ENCODE results near the gene OSTM1. TPM values are rescaled to one million over a fixed set of nuclear protein-coding genes. Genes with fewer than 3 reads are reported as not detected.
A peak's percentile ranks its signal among the peaks of the same experiment; 100 is the strongest.

OSTM1 gene
- total RNA-seq, 1 experiment from 2014 or later, result 277 TPM

DNA sequence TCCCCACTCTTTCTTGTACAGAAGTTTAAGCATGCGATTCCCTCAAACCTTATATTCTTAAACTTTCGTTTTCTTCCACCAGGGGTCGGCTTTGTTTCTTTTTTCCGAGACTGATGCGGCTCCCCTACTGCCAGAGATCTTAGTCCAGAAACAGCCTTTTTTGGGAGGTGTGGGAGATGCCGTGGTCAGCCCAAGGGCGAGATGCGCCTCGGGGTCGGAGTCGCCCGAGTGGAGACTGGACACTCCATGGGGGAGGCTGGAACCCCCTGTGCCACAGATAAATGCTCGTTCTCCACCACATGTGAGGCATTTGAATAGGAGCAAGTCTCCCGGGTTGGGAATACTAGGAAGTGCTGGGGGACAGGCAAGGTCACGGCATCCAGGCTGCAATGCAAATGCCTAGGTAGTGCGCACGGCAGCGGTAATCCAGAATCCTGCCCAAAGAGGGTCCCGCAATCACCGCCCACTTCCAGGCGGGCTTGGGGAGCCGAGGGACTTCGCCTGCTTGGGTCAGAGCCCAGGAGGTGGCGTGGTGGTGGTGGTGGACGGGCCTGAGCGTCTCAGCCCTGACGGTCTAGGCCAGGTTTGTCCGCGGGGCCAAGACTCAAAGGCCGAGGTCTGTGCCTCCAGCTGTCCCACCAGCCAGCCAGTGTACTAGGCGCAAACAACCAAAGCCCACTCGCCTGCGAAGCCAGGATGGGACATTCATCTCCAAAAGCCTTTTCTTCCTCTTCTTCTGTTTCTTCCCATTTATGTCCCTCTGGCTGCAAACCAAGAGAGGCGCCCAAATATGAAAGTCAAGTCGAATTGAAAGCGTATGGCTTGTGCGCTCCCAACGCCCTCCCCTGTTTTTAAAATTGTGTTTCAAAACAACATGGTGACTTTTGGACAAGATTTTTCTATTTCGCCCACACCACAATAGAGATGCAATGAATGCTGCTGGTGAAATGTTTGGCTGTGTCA is 39.3 kb upstream of the OSTM1 start:
- DNase-seq (ENCODE audit: low read depth, low spot score) (no peak), ATAC-seq (peak; percentile 58)
- Histone ChIP-seq H3K27me3 (ENCODE audit: control insufficient read depth, insufficient read depth, low read length) (peaks cover 16% of the 10 kb centered on the region), H3K36me3 (ENCODE audit: control insufficient read depth, insufficient read depth, low read length) (no peaks in the 10 kb centered on the region), H3K4me1 (ENCODE audit: control insufficient read depth, insufficient read depth, low read length) (peaks cover 16% of the 10 kb centered on the region), H3K27ac (ENCODE audit: low read length) (no peak overlapping the region), H3K4me3 (ENCODE audit: low read depth in 2 of 2, low read length in 2 of 2) (peak overlapping the region; percentile 17 to 46; a peak in 3 of 4 replicates), H3K9me3 (ENCODE audit: control insufficient read depth, insufficient read depth, low read depth, low read length) (no peaks in the 10 kb centered on the region)
- ChIA-PET POLR2A (interaction anchor here (0.6 kb wide), 1 partner anchor 104 kb away, joined by 3 read pairs; no protein-coding TSS in a partner anchor), CTCF (interaction anchor here (1.0 to 2.1 kb wide), 3 partner anchors 378 to 384 kb away, joined by 3 to 12 read pairs (median 7); no protein-coding TSS in a partner anchor)
- BruUV-seq (replicated peaks), result no TSS peak
- intact Hi-C loops (cut with micrococcal nuclease; ENCODE audit: unreplicated experiment) (loop anchor here (2.0 to 10.0 kb wide), 2 partner anchors 121 to 379 kb away; no protein-coding TSS in a partner anchor), in situ Hi-C loops (cut with HindIII; ENCODE audit: low pct_unique_long_range_greater_than_20kb, low sequenced_read_pairs) (no loop called here)
- TF ChIP-seq POLR2AphosphoS5 (IDR thresholded peaks at IDR 0.05; ENCODE audit: low read depth, low read length), result no peak
- TF ChIP-seq, protein P1, sequence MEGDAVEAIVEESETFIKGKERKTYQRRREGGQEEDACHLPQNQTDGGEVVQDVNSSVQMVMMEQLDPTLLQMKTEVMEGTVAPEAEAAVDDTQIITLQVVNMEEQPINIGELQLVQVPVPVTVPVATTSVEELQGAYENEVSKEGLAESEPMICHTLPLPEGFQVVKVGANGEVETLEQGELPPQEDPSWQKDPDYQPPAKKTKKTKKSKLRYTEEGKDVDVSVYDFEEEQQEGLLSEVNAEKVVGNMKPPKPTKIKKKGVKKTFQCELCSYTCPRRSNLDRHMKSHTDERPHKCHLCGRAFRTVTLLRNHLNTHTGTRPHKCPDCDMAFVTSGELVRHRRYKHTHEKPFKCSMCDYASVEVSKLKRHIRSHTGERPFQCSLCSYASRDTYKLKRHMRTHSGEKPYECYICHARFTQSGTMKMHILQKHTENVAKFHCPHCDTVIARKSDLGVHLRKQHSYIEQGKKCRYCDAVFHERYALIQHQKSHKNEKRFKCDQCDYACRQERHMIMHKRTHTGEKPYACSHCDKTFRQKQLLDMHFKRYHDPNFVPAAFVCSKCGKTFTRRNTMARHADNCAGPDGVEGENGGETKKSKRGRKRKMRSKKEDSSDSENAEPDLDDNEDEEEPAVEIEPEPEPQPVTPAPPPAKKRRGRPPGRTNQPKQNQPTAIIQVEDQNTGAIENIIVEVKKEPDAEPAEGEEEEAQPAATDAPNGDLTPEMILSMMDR (IDR thresholded peaks at IDR 0.05), result peak; percentile 78
- TF ChIP-seq REST (IDR thresholded peaks at IDR 0.05; ENCODE audit: insufficient read depth in 1 of 2, low read depth in 2 of 2, low read length in 1 of 2), result no peak
- TF ChIP-seq SIN3A (IDR thresholded peaks at IDR 0.05; ENCODE audit: borderline replicate concordance, insufficient read depth, low read depth, low read length), result no peak
- no peak for TF ChIP-seq TCF7L2 (IDR thresholded peaks at IDR 0.05; ENCODE audit: low read depth, low read length)

DNA sequence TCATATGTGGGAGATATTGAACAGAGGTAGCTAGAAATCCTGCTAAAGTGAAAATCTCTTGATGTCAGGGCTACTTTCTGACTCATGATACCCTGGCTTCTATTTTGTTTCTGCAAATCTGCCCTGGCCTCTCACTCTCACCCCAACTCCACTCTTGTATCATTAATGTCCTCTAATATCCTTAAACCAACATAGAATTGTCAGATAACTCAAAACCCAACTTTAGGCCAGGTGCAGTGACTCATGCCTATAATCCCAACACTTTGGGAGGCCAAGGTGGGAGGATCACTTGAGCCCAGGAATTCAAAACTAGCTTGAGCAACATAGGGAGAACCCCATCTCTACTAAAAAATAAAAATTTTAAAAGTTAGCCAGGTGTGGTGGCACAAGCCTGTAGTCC is 33.8 kb upstream of the OSTM1 start:
- no peak for DNase-seq (ENCODE audit: low read depth, low spot score)
- POLR2A ChIA-PET, result no interaction called here

More for the DNA sequence above, 33.8 kb upstream of the OSTM1 start:
- H3K27ac ChIP-seq (ENCODE audit: low read length), result no peak overlapping the region
- ATAC-seq, result no peak
- CTCF ChIA-PET, result no interaction called here
- in situ Hi-C loops (cut with HindIII; ENCODE audit: low pct_unique_long_range_greater_than_20kb, low sequenced_read_pairs), result no loop called here
- H3K9me3 ChIP-seq (ENCODE audit: control insufficient read depth, insufficient read depth, low read depth, low read length), result no peaks in the 10 kb centered on the region
- no TSS peak for BruUV-seq (replicated peaks)
- intact Hi-C loops (cut with micrococcal nuclease; ENCODE audit: unreplicated experiment), result no loop called here
- no peak for TF ChIP-seq SIN3A (IDR thresholded peaks at IDR 0.05; ENCODE audit: borderline replicate concordance, insufficient read depth, low read depth, low read length)
- no peak for TF ChIP-seq POLR2AphosphoS5 (IDR thresholded peaks at IDR 0.05; ENCODE audit: low read depth, low read length)
- TF ChIP-seq, protein P1 (IDR thresholded peaks at IDR 0.05), result no peak
- TF ChIP-seq REST (IDR thresholded peaks at IDR 0.05; ENCODE audit: insufficient read depth in 1 of 2, low read depth in 2 of 2, low read length in 1 of 2), result no peak
- TF ChIP-seq TCF7L2 (IDR thresholded peaks at IDR 0.05; ENCODE audit: low read depth, low read length), result no peak
- H3K36me3 ChIP-seq (ENCODE audit: control insufficient read depth, insufficient read depth, low read length), result no peaks in the 10 kb centered on the region
- H3K4me3 ChIP-seq (ENCODE audit: low read depth in 2 of 2, low read length in 2 of 2), result no peak overlapping the region
- H3K27me3 ChIP-seq (ENCODE audit: control insufficient read depth, insufficient read depth, low read length), result no peaks in the 10 kb centered on the region; the same call in 1 of the 2 replicates
- H3K4me1 ChIP-seq (ENCODE audit: control insufficient read depth, insufficient read depth, low read length), result 0 out of 2 replicates have a peak, but pooled peaks cover under 1% of the 10 kb centered on the region
